ENCODE measurements around the gene ANXA9.
A peak's percentile ranks its signal among the peaks of the same experiment; 100 is the strongest.

Gene ANXA9

DNA sequence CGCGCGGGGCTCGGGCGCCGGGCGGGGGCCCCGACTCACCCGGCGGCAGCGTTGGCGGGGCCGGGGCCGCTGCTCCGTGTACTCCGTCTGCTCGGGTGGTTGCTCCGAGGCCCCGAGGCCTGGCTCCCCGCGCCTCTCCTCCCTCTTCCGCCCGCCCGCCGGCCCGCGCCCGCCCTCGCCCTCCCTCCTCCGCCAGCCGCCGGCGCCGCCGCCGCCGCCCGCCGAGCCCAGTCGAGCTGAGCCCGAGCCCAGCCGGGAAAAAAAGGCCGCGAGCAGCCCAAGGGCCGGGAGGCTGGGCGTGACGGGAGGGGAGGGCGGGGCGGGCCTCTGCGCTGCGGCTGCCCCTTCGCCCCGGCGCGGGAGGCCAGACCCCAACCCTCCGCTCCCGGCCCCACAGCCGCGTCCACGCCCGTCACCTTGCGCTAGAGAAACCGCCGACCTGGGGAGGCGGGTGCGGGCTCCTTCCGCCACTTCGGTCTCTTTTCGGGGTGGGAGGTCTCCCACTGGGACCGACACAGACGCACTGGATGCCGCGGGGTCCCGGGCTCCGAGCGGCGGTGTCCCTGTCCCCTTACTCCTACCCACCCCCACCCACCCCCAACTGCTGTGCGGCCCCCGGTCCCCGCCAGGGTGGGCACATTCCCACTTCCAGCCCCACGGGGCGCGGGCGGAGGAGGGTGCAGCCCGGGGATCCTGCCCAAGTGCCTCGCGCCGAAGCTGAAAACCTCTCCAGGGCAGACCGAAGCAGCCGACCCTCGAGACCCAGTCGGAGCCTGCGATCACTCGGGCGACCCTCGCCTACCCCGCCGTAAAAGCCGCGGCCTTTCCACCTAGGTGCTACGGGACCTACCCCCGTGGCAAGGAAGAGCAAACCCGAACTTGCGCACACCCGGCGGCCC is 7.3 kb upstream of the ANXA9 start, which contains the start of gene CERS2:
Gene CERS2 (minus strand): TSS at position 256 of the 899 bp plus-strand sequence. CDS start 5,745 bp downstream, outside the sequence.
- Histone ChIP-seq H3K79me1 (ENCODE audit: low read depth, low read length) (peaks cover 3% of the 10 kb centered on the region), H3K27me3 (ENCODE audit: control insufficient read depth in 3 of 3, insufficient read depth in 3 of 3, low read depth in 1 of 3, low read length in 3 of 3) (peaks cover 0 to 2% (median 0%) of the 10 kb centered on the region in 3 experiments), H3K18ac (ENCODE audit: low read length) (peak within 1 kb of the TSS; percentile 97), H3K4ac (ENCODE audit: low read length) (peak within 1 kb of the TSS; percentile 7), H2BK15ac (ENCODE audit: low read length) (peak within 1 kb of the TSS; percentile 17), H3K23ac (ENCODE audit: low read depth, low read length, poor library complexity) (peak within 1 kb of the TSS; percentile 74), H3K9ac (ENCODE audit: low read depth, low read length, poor library complexity) (peak within 1 kb of the TSS; percentile 96), H2BK12ac (ENCODE audit: low read length) (no peak within 1 kb of the TSS), H3K36me3 (replicated peaks in 1 of 2; ENCODE audit: control insufficient read depth in 2 of 2, insufficient read depth in 2 of 2, low read length in 2 of 2) (peaks cover 0 to 5% of the 10 kb centered on the region in 2 donors), H2AK5ac (ENCODE audit: low read depth, low read length) (peak within 1 kb of the TSS; percentile 57), H2AFZ (ENCODE audit: low read length) (peak within 1 kb of the TSS; percentile 93), H3K9me3 (replicated peaks in 1 of 2; ENCODE audit: control insufficient read depth in 2 of 2, insufficient read depth in 1 of 2, low read depth in 1 of 2, low read length in 2 of 2) (peaks cover 0 to 5% of the 10 kb centered on the region in 2 donors), H2BK120ac (ENCODE audit: low read depth, low read length) (peak within 1 kb of the TSS; percentile 53), H3K27ac (replicated peaks; ENCODE audit: low read length) (peak within 1 kb of the TSS; percentile 56), H3K14ac (ENCODE audit: low read length) (peak within 1 kb of the TSS; percentile 1), H3K4me1 (ENCODE audit: control insufficient read depth in 2 of 2, insufficient read depth in 1 of 2, low read depth in 1 of 2, low read length in 2 of 2) (peaks cover 33 to 38% of the 10 kb centered on the region in 2 donors), H4K91ac (ENCODE audit: low read depth, low read length, poor library complexity) (peak within 1 kb of the TSS; percentile 14), H3K4me2 (ENCODE audit: insufficient read depth, low read length, poor library complexity, severe bottlenecking) (peak within 1 kb of the TSS; percentile 89), H4K8ac (ENCODE audit: low read depth, low read length) (no peak within 1 kb of the TSS), H3K4me3 (ENCODE audit: low read length in 2 of 2) (peak within 1 kb of the TSS; percentile 86 to 89), H2BK5ac (ENCODE audit: low read length) (peak within 1 kb of the TSS; percentile 85)
- no CpG with 5 or more reads among the region's 106 CpGs for WGBS, 2 donors (ENCODE audit: extremely low coverage in 2 of 2, insufficient read length in 2 of 2, insufficient replicate concordance in 1 of 2)
- DNase-seq (ENCODE audit: low spot score), result peak; percentile 75

DNA sequence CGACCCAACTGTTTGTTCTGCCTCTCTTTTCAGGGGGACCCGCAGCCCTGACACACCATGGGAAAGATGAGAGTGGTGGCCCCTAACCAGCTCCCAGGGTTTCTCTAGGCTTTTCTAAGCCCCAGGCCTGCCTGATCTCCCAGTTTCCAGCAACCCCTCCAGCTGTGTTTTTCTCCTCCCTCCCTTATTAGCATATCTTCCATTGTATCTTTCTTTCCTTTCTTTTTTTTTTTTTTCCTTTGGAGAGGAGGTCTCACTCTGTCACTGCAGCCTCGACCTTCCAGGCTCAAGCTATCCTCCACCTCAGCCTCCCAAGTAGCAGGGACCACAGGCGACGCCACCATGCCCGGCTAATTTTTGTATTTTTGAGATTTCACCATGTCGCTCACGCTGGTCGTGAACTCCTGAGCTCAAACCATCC is 5.7 kb upstream of the ANXA9 start:
- Histone ChIP-seq H3K9ac (ENCODE audit: low read depth, low read length, poor library complexity) (no peak overlapping the region), H2BK12ac (ENCODE audit: low read length) (no peak overlapping the region), H3K4me3 (ENCODE audit: low read length in 2 of 2) (no peak overlapping the region), H3K4me1 (ENCODE audit: control insufficient read depth in 2 of 2, insufficient read depth in 1 of 2, low read depth in 1 of 2, low read length in 2 of 2) (peaks cover 28 to 32% of the 10 kb centered on the region in 2 donors), H3K36me3 (replicated peaks in 1 of 2; ENCODE audit: control insufficient read depth in 2 of 2, insufficient read depth in 2 of 2, low read length in 2 of 2) (no peaks in the 10 kb centered on the region), H3K79me1 (ENCODE audit: low read depth, low read length) (peaks cover 3% of the 10 kb centered on the region), H2BK120ac (ENCODE audit: low read depth, low read length) (no peak overlapping the region), H4K91ac (ENCODE audit: low read depth, low read length, poor library complexity) (no peak overlapping the region), H4K8ac (ENCODE audit: low read depth, low read length) (no peak overlapping the region), H2AK5ac (ENCODE audit: low read depth, low read length) (no peak overlapping the region), H2BK15ac (ENCODE audit: low read length) (no peak overlapping the region), H3K18ac (ENCODE audit: low read length) (no peak overlapping the region), H3K27ac (replicated peaks; ENCODE audit: low read length) (no peak overlapping the region), H2AFZ (ENCODE audit: low read length) (no peak overlapping the region), H3K9me3 (replicated peaks in 1 of 2; ENCODE audit: control insufficient read depth in 2 of 2, insufficient read depth in 1 of 2, low read depth in 1 of 2, low read length in 2 of 2) (peaks cover 0 to 5% of the 10 kb centered on the region in 2 donors), H3K4ac (ENCODE audit: low read length) (no peak overlapping the region), H3K4me2 (ENCODE audit: insufficient read depth, low read length, poor library complexity, severe bottlenecking) (no peak overlapping the region), H3K23ac (ENCODE audit: low read depth, low read length, poor library complexity) (peak overlapping the region; percentile 25), H2BK5ac (ENCODE audit: low read length) (no peak overlapping the region), H3K27me3 (ENCODE audit: control insufficient read depth in 3 of 3, insufficient read depth in 3 of 3, low read depth in 1 of 3, low read length in 3 of 3) (peaks cover 0 to 2% (median 0%) of the 10 kb centered on the region in 3 experiments), H3K14ac (ENCODE audit: low read length) (no peak overlapping the region)
- WGBS, 2 donors (ENCODE audit: extremely low coverage in 2 of 2, insufficient read length in 2 of 2, insufficient replicate concordance in 1 of 2), result no CpG with 5 or more reads among the region's 9 CpGs
- no peak for DNase-seq (ENCODE audit: low spot score)

DNA sequence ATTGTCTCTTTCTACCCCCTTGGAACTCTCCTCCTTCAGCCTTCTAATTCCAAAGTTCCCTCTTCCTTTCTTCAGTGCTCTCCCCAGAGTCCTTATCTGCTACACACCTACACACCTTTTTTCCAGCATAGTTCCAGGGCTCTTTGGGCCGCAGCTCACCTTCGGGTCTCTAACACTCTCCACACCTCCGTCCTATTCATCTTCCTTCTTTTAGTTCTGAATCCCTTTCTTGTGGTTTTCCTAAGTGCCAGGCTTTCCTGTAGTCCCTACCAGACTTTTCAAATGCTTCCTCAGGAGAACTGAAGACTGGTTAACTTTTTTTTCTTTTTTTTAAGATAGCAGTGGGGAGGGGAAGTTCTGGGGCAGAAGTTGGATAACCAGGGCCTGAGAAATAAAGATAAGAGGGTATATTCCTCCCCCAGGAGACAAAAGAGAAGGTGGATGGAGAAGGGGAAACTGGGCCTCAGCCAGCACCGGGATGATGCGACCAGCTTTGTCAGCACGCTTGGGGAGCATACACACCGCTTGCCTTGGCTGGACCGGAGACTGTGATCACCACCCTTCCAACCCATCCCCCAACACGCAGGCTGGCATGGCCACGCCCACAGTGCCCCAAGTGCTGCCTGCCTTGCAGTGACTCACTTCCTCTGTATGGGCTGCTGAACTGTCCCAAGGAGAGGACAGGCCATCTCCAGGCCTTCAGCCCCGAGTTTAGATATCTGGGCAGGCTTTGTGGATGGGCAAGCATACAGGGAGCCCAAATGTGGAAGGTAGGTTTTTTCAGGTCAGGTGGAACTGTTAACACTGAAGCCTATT is 5.0 kb upstream of the ANXA9 start:
- H3K18ac ChIP-seq (ENCODE audit: low read length), result peak overlapping the region; percentile 83
- peak overlapping the region; percentile 86 for H3K23ac ChIP-seq (ENCODE audit: low read depth, low read length, poor library complexity)
- peak overlapping the region; percentile 66 for H3K9ac ChIP-seq (ENCODE audit: low read depth, low read length, poor library complexity)
- peaks cover 3% of the 10 kb centered on the region for H3K79me1 ChIP-seq (ENCODE audit: low read depth, low read length)
- no peak overlapping the region for H3K4ac ChIP-seq (ENCODE audit: low read length)
- H3K9me3 ChIP-seq (replicated peaks in 1 of 2; ENCODE audit: control insufficient read depth in 2 of 2, insufficient read depth in 1 of 2, low read depth in 1 of 2, low read length in 2 of 2), result peaks cover 0 to 5% of the 10 kb centered on the region in 2 donors
- no CpG with 5 or more reads among the region's 11 CpGs for WGBS, 2 donors (ENCODE audit: extremely low coverage in 2 of 2, insufficient read length in 2 of 2, insufficient replicate concordance in 1 of 2)
- no peak overlapping the region for H2BK120ac ChIP-seq (ENCODE audit: low read depth, low read length)
- no peaks in the 10 kb centered on the region for H3K36me3 ChIP-seq (replicated peaks in 1 of 2; ENCODE audit: control insufficient read depth in 2 of 2, insufficient read depth in 2 of 2, low read length in 2 of 2)
- no peak overlapping the region for H3K27ac ChIP-seq (replicated peaks; ENCODE audit: low read length)
- peak overlapping the region; percentile 74 for H4K8ac ChIP-seq (ENCODE audit: low read depth, low read length)
- peaks cover 27 to 32% of the 10 kb centered on the region in 2 donors for H3K4me1 ChIP-seq (ENCODE audit: control insufficient read depth in 2 of 2, insufficient read depth in 1 of 2, low read depth in 1 of 2, low read length in 2 of 2)
- no peak overlapping the region for H3K14ac ChIP-seq (ENCODE audit: low read length)
- peaks cover 0 to 6% (median 0%) of the 10 kb centered on the region in 3 experiments for H3K27me3 ChIP-seq (ENCODE audit: control insufficient read depth in 3 of 3, insufficient read depth in 3 of 3, low read depth in 1 of 3, low read length in 3 of 3)
- H2AK5ac ChIP-seq (ENCODE audit: low read depth, low read length), result peak overlapping the region; percentile 65
- H2BK5ac ChIP-seq (ENCODE audit: low read length), result no peak overlapping the region
- H4K91ac ChIP-seq (ENCODE audit: low read depth, low read length, poor library complexity), result no peak overlapping the region
- peak overlapping the region; percentile 72 for H2BK15ac ChIP-seq (ENCODE audit: low read length)
- no peak overlapping the region for H2AFZ ChIP-seq (ENCODE audit: low read length)
- H3K4me3 ChIP-seq (ENCODE audit: low read length in 2 of 2), result no peak overlapping the region
- H3K4me2 ChIP-seq (ENCODE audit: insufficient read depth, low read length, poor library complexity, severe bottlenecking), result no peak overlapping the region
- DNase-seq (ENCODE audit: low spot score), result no peak
- H2BK12ac ChIP-seq (ENCODE audit: low read length), result peak overlapping the region; percentile 42

Measured in neuronal stem cell (in vitro differentiated cells).